HL-60 (cell line): ENCODE measurements around the gene DIDO1.

Experiments used
- GABPA ChIP-seq: IDR thresholded peaks from 2 replicates; pipeline ENCODE4 v1.6.1; 2012; ENCODE audit warnings: low read depth
- POLR2AphosphoS5 ChIP-seq: IDR thresholded peaks from 2 replicates; pipeline ENCODE4 v1.6.1; 2012; ENCODE audit warnings: low read depth
- SPI1 ChIP-seq: IDR thresholded peaks from 2 replicates; pipeline ENCODE4 v1.6.1; 2012; ENCODE audit warnings: low read depth, mild to moderate bottlenecking, borderline replicate concordance
- TF ChIP-seq, protein P1 (sequence below): IDR thresholded peaks from one replicate; pipeline ENCODE4 v1.5.1; 2011; ENCODE audit warnings: low read length, control low read depth, inconsistent platforms; ENCODE audit not compliant: insufficient read depth

DNA sequence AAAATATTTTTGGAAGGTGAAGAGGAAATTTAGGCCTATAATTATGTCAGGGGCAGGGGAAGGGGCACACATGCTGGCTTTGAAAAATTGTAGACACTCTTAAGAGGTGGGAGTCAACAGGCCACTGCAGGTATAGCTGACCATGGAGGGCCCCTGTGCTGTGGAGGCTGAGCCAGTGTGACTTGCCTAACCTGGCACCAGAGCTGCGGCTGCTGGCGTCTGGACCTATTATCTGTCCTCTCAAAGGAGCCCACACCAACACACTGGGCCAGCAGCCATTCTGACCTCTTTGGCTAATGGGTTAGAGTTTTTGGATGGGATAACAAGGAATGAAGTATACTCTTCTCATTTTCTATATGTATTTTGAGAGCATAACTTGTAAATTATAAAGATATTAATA lies 16.2 kb upstream of the DIDO1 start:
- TF ChIP-seq, protein P1, sequence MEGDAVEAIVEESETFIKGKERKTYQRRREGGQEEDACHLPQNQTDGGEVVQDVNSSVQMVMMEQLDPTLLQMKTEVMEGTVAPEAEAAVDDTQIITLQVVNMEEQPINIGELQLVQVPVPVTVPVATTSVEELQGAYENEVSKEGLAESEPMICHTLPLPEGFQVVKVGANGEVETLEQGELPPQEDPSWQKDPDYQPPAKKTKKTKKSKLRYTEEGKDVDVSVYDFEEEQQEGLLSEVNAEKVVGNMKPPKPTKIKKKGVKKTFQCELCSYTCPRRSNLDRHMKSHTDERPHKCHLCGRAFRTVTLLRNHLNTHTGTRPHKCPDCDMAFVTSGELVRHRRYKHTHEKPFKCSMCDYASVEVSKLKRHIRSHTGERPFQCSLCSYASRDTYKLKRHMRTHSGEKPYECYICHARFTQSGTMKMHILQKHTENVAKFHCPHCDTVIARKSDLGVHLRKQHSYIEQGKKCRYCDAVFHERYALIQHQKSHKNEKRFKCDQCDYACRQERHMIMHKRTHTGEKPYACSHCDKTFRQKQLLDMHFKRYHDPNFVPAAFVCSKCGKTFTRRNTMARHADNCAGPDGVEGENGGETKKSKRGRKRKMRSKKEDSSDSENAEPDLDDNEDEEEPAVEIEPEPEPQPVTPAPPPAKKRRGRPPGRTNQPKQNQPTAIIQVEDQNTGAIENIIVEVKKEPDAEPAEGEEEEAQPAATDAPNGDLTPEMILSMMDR = no peak
- TF ChIP-seq GABPA = no peak
- TF ChIP-seq SPI1 = no peak
- no peak for TF ChIP-seq POLR2AphosphoS5
